ENCODE data around the gene ZFHX3. TPM values are rescaled to one million over a fixed set of nuclear protein-coding genes. Genes with fewer than 3 reads are reported as not detected.

ZFHX3 gene
- total and polyA plus RNA-seq, 2 experiments from 2014 or later: 2.8 to 3.9 TPM

DNA sequence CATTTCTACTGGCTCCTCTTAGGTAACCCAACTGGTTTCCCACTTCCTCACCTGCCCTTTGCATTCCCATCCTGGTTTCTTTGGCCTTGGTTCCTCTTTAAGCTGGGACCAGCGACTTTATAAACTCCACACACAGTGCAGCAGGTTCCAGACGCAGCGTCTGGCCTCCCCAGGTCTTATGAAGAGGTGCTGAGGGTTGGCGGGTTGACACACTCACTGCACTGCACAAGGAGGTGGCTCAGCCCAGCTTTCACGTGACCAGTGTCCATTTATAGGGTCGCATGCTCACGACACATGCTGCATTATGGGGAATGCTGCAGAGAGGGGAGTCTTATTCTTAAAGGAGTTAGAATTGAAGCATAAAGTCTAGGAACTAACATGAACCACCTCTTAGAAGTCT is 70.8 kb downstream of the ZFHX3 start:
- Histone ChIP-seq H3K4me1 (ENCODE audit: insufficient read depth) (no peaks in the 10 kb centered on the region), H3K9ac (no peak overlapping the region), H3K79me2 (ENCODE audit: insufficient read depth) (peaks cover 99% of the 10 kb centered on the region), H3K4me2 (ENCODE audit: unreplicated experiment) (no peak overlapping the region), H3K27me3 (replicated peaks; ENCODE audit: insufficient read depth) (no peaks in the 10 kb centered on the region), H3K36me3 (ENCODE audit: low read depth) (no peaks in the 10 kb centered on the region), H4K20me1 (ENCODE audit: insufficient read depth) (no peaks in the 10 kb centered on the region), H3F3A (ENCODE audit: insufficient read depth) (no peaks in the 10 kb centered on the region), H2AFZ (no peak overlapping the region), H3K9me3 (ENCODE audit: low read depth) (no peaks in the 10 kb centered on the region), H3K4me3 (no peak overlapping the region), H3K27ac (no peak overlapping the region), H3K9me2 (ENCODE audit: insufficient read depth) (no peaks in the 10 kb centered on the region)
- 98 to 99% methylated on average over 7 of the region's 7 CpGs for WGBS, 2 experiments (ENCODE audit: low coverage in 1 of 2, low lambda C conversion rate in 2 of 2, missing lambda C conversion rate in 2 of 2)
- no peak for TF ChIP-seq EZH2phosphoT487 (IDR thresholded peaks at IDR 0.05; ENCODE audit: insufficient read depth, low read depth)
- no peak for TF ChIP-seq EZH2 (IDR thresholded peaks at IDR 0.05; ENCODE audit: insufficient read depth, poor library complexity, severe bottlenecking)
- in situ Hi-C loops (cut with MboI): no loop called here
- no peak for DNase-seq

DNA sequence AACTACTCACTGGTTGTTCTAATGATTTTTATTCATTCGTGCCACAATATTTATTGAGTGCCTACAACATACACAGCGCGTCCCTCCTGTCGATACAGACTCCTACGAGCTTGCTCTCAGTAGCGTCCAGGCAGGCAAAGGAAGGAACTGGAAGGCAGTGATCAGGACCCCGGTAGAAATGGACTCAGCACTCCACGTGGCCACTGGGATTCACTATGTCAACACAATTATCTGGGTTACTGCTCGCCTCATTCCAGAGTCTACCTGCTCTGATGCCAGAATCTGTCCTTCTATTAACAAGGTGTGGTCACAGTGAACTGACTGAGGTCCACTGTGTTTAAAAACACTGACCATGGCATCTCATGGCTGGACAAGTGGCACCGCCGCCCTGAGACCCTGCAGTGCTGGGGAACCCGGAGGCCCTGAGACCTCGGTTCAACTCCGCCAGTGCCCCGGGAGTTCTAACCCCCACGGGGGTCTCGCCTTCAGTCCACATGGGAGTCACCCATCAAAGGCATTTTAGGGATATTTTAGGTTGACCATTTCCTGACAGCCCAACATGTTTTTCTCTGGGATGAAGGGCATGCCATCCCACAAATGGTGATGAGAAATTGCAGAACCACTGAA is 71.4 kb downstream of the ZFHX3 start:
- H3K79me2 ChIP-seq (ENCODE audit: insufficient read depth): peaks cover 99% of the 10 kb centered on the region
- DNase-seq: no peak
- no peaks in the 10 kb centered on the region for H3K36me3 ChIP-seq (ENCODE audit: low read depth)
- no peaks in the 10 kb centered on the region for H3F3A ChIP-seq (ENCODE audit: insufficient read depth)
- no peaks in the 10 kb centered on the region for H3K27me3 ChIP-seq (replicated peaks; ENCODE audit: insufficient read depth)
- no peaks in the 10 kb centered on the region for H3K9me3 ChIP-seq (ENCODE audit: low read depth)
- H3K9ac ChIP-seq: no peak overlapping the region
- H3K4me2 ChIP-seq (ENCODE audit: unreplicated experiment): no peak overlapping the region
- in situ Hi-C loops (cut with MboI): no loop called here
- H3K27ac ChIP-seq: no peak overlapping the region
- no peak overlapping the region for H3K4me3 ChIP-seq
- H4K20me1 ChIP-seq (ENCODE audit: insufficient read depth): no peaks in the 10 kb centered on the region
- no peak overlapping the region for H2AFZ ChIP-seq
- no peaks in the 10 kb centered on the region for H3K9me2 ChIP-seq (ENCODE audit: insufficient read depth)
- TF ChIP-seq EZH2phosphoT487 (IDR thresholded peaks at IDR 0.05; ENCODE audit: insufficient read depth, low read depth) (no peak), EZH2 (IDR thresholded peaks at IDR 0.05; ENCODE audit: insufficient read depth, poor library complexity, severe bottlenecking) (no peak)
- H3K4me1 ChIP-seq (ENCODE audit: insufficient read depth): no peaks in the 10 kb centered on the region
- WGBS, 2 experiments (ENCODE audit: low coverage in 1 of 2, low lambda C conversion rate in 2 of 2, missing lambda C conversion rate in 2 of 2): 94 to 97% methylated on average over 17 of the region's 17 CpGs

DNA sequence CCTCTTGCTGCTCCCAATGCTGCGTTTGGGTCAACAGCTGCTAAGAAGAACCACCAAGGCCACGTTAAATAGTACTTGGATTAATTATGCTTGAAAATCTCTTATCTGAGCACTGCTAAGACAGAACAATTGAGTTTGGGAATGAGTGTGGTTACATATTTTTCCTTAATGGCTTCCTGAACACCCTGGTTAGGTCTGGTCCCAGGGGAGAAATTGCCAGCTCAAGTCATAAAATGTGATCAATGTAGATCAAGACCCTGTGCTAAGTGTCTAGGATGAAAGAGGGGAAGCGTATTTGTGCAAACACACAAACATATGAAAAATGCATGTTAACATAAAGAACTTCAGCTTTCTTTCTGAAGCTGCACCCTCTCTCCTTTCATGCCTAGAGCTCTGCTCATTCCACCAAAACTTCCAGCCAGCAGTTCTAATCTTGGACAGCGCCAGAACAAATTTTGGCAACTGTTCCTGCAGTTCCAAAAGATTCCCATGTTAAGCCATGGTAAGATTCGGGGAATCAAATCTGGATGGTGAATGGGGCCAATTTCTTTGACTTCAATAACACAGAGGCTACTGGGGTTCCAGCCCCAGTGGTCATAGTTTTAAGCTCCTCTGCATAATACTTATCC is 72.0 kb downstream of the ZFHX3 start:
- Histone ChIP-seq H3K9ac (no peak overlapping the region), H3K4me3 (no peak overlapping the region), H3K9me3 (ENCODE audit: low read depth) (no peaks in the 10 kb centered on the region), H2AFZ (no peak overlapping the region), H3K36me3 (ENCODE audit: low read depth) (no peaks in the 10 kb centered on the region), H3K4me1 (ENCODE audit: insufficient read depth) (no peaks in the 10 kb centered on the region), H4K20me1 (ENCODE audit: insufficient read depth) (no peaks in the 10 kb centered on the region), H3K27me3 (replicated peaks; ENCODE audit: insufficient read depth) (no peaks in the 10 kb centered on the region), H3K4me2 (ENCODE audit: unreplicated experiment) (no peak overlapping the region), H3K27ac (no peak overlapping the region), H3K79me2 (ENCODE audit: insufficient read depth) (peaks cover 99% of the 10 kb centered on the region), H3K9me2 (ENCODE audit: insufficient read depth) (no peaks in the 10 kb centered on the region), H3F3A (ENCODE audit: insufficient read depth) (no peaks in the 10 kb centered on the region)
- in situ Hi-C loops (cut with MboI): no loop called here
- no peak for TF ChIP-seq EZH2 (IDR thresholded peaks at IDR 0.05; ENCODE audit: insufficient read depth, poor library complexity, severe bottlenecking)
- no peak for TF ChIP-seq EZH2phosphoT487 (IDR thresholded peaks at IDR 0.05; ENCODE audit: insufficient read depth, low read depth)
- DNase-seq: no peak
- WGBS, 2 experiments (ENCODE audit: low coverage in 1 of 2, low lambda C conversion rate in 2 of 2, missing lambda C conversion rate in 2 of 2): 81% methylated on average over 5 of the region's 5 CpGs

DNA sequence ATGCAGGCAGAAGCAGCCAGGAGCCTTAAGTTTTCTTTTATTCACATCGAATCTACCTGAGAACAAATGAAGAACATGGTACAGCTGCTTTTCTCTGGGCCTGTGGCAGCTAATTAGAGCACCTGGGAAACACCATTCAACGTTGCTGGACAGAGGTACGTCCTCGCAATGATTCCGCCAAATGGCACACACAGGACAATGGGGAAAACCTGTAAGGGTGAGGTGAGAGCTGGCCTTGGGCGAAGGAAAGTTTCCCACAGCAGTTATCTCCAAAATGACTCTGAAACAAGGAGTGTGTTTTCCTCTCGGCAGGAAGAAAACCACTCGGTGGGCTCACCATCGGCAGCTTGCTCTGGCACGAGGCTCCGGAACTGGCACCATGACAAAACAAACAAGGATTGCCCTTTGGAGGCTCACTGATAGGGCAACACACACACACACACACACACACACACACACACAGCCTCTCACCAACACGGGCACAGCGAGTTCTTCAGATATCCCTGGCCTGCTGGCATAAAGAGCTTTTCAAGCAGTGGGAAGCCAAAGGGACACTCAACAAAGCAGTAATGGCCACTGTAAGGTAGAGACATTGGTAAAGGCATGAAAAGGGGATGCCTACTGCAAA is 73.7 kb downstream of the ZFHX3 start:
- WGBS, 2 experiments (ENCODE audit: low coverage in 1 of 2, low lambda C conversion rate in 2 of 2, missing lambda C conversion rate in 2 of 2): 91 to 96% methylated on average over 13 of the region's 13 CpGs
- Histone ChIP-seq H3K9me3 (ENCODE audit: low read depth) (no peaks in the 10 kb centered on the region), H3F3A (ENCODE audit: insufficient read depth) (no peaks in the 10 kb centered on the region), H3K36me3 (ENCODE audit: low read depth) (no peaks in the 10 kb centered on the region), H3K4me2 (ENCODE audit: unreplicated experiment) (no peak overlapping the region), H3K27ac (no peak overlapping the region), H3K9me2 (ENCODE audit: insufficient read depth) (no peaks in the 10 kb centered on the region), H3K9ac (no peak overlapping the region), H3K4me1 (ENCODE audit: insufficient read depth) (no peaks in the 10 kb centered on the region), H4K20me1 (ENCODE audit: insufficient read depth) (no peaks in the 10 kb centered on the region), H3K4me3 (no peak overlapping the region), H3K79me2 (ENCODE audit: insufficient read depth) (peaks cover 97% of the 10 kb centered on the region), H2AFZ (no peak overlapping the region), H3K27me3 (replicated peaks; ENCODE audit: insufficient read depth) (no peaks in the 10 kb centered on the region)
- TF ChIP-seq EZH2 (IDR thresholded peaks at IDR 0.05; ENCODE audit: insufficient read depth, poor library complexity, severe bottlenecking): no peak
- TF ChIP-seq EZH2phosphoT487 (IDR thresholded peaks at IDR 0.05; ENCODE audit: insufficient read depth, low read depth): no peak
- DNase-seq: no peak
- in situ Hi-C loops (cut with MboI): no loop called here

All from GM23248 (cell line).